GM18951 (cell line): ENCODE results near the gene SRSF6.
"Not testable (repeated sequence)": the region's sequence is repeated elsewhere in the genome, so short reads cannot be mapped to it uniquely, and the experiment has no call there.

Source experiments
- POLR2A ChIP-seq: IDR thresholded peaks from 4 replicates; pipeline ENCODE4 v1.6.1; 2011; ENCODE audit warnings: mild to moderate bottlenecking; ENCODE audit not compliant: insufficient read length, insufficient read depth; ENCODE audit errors: extremely low read depth
- in situ Hi-C: fragments of 300-500 bp; cut with MboI; formaldehyde crosslinking; loops from one replicate; pipeline ENCODE4 v1.12.0; 2022; ENCODE audit warnings: low sequenced_read_pairs, mixed read lengths, inconsistent platforms; ENCODE audit not compliant: unreplicated experiment

The SRSF6 gene

GRCh38 chr20:43472671-43473380 is 15.1 kb downstream of the SRSF6 start:
- no peak for TF ChIP-seq POLR2A
- in situ Hi-C loops, result no loop called here

- in situ Hi-C loops, result no loop called here
- no peak for TF ChIP-seq POLR2A
Measured at GRCh38 chr20:43473381-43473704, 15.6 kb downstream of the SRSF6 start.

GRCh38 chr20:43477193-43477592 is 19.5 kb downstream of the SRSF6 start:
- TF ChIP-seq POLR2A, result no peak
- in situ Hi-C loops, result no loop called here

- TF ChIP-seq POLR2A, result no peak
- in situ Hi-C loops, result no loop called here
Measured at GRCh38 chr20:43477619-43478018, 19.9 kb downstream of the SRSF6 start.

GRCh38 chr20:43490038-43490437 is 32.3 kb downstream of the SRSF6 start:
- in situ Hi-C loops, result no loop called here
- TF ChIP-seq POLR2A, result no peak

GRCh38 chr20:43492101-43492500 is 34.4 kb downstream of the SRSF6 start:
- TF ChIP-seq POLR2A, result no peak

GRCh38 chr20:43495388-43495787 is 37.7 kb downstream of the SRSF6 start:
- in situ Hi-C loops, result no loop called here
- TF ChIP-seq POLR2A, result no peak

More at GRCh38 chr20:43492101-43492500, 34.4 kb downstream of the SRSF6 start:
- in situ Hi-C loops, result no loop called here

- in situ Hi-C loops, result not testable (repeated sequence)
Measured at GRCh38 chr20:43502021-43502420, 44.3 kb downstream of the SRSF6 start.

- TF ChIP-seq POLR2A, result no peak
- in situ Hi-C loops, result no loop called here
Measured at GRCh38 chr20:43506238-43506637, 48.5 kb downstream of the SRSF6 start.

- TF ChIP-seq POLR2A, result no peak
- in situ Hi-C loops, result no loop called here
Measured at GRCh38 chr20:43507150-43508080, 49.7 kb downstream of the SRSF6 start, which contains the start of gene L3MBTL1. TSS of gene L3MBTL1 (plus strand) at chr20:43507697. CDS start at chr20:43513504, 5,807 bp downstream.

- in situ Hi-C loops, result no loop called here
Measured at GRCh38 chr20:43508106-43508505, 50.4 kb downstream of the SRSF6 start.

GRCh38 chr20:43508604-43509040 is 50.9 kb downstream of the SRSF6 start:
- TF ChIP-seq POLR2A, result no peak
- in situ Hi-C loops, result no loop called here

More at GRCh38 chr20:43508106-43508505, 50.4 kb downstream of the SRSF6 start:
- no peak for TF ChIP-seq POLR2A

- TF ChIP-seq POLR2A, result no peak
- in situ Hi-C loops, result no loop called here
Measured at GRCh38 chr20:43511879-43512278, 54.2 kb downstream of the SRSF6 start.

GRCh38 chr20:43513372-43513930 is 55.8 kb downstream of the SRSF6 start:
- TF ChIP-seq POLR2A, result no peak
- in situ Hi-C loops, result no loop called here
